Activated CD4-positive, alpha-beta T cell treated with anti-CD3 and anti-CD28 coated beads, Interleukin-2, Interleukin-4, amounts not matched to agents 100 ng/mL and 50 ng/mL, durations not matched to agents 16 hours and 8 hours (primary cell): ENCODE measurements around the gene PTPRA.
"Not testable (repeated sequence)": the region's sequence is repeated elsewhere in the genome, so short reads cannot be mapped to it uniquely, and the experiment has no call there.

Source experiments
- DNase-seq: peaks from one replicate; pipeline ENCODE4 v3.0.0-alpha.2; 2020; ENCODE audit warnings: low spot score

Gene PTPRA, protein sequence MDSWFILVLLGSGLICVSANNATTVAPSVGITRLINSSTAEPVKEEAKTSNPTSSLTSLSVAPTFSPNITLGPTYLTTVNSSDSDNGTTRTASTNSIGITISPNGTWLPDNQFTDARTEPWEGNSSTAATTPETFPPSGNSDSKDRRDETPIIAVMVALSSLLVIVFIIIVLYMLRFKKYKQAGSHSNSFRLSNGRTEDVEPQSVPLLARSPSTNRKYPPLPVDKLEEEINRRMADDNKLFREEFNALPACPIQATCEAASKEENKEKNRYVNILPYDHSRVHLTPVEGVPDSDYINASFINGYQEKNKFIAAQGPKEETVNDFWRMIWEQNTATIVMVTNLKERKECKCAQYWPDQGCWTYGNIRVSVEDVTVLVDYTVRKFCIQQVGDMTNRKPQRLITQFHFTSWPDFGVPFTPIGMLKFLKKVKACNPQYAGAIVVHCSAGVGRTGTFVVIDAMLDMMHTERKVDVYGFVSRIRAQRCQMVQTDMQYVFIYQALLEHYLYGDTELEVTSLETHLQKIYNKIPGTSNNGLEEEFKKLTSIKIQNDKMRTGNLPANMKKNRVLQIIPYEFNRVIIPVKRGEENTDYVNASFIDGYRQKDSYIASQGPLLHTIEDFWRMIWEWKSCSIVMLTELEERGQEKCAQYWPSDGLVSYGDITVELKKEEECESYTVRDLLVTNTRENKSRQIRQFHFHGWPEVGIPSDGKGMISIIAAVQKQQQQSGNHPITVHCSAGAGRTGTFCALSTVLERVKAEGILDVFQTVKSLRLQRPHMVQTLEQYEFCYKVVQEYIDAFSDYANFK

DNA sequence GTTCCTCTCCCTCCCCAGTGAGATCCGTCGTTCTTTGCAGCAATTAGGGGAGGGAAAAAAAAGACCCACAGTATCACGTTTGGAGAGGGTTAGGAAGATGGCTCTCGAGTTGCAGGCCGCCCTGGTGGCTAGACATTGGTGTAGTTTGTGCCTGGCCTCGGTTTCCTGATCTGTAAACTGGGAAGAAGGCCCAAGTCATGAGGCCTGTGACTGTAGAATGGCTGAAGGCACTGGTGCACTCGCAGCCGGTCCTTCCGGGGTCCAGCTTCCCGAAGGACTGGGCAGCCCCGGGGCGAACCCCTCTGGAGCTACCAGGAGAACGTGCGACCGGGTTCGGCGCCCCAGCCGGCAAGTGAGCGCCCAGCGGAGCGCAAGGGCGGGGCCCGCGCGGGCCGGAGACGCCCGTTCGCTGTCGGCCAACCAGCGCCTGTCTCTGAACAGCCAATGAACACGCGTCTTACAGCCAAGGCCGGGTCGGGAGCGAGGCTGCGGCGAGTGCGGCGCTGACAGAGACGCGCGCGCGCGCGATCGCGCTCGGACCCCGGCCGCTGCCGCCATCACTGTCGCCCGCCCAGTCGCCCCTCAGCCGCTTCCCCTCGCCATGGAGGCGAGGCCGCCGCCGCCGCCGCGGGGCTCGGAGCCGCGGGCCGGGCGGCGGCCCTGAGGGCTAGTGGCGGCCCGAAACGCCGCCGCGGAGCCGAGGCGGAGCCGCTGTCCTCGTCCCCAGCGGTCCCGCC, at the start of gene PTPRA:
TSS of gene PTPRA (plus strand) at position 472 of the 737 bp plus-strand sequence. CDS start 90,797 bp downstream, outside the sequence.
- peak; percentile 96 for DNase-seq

DNA sequence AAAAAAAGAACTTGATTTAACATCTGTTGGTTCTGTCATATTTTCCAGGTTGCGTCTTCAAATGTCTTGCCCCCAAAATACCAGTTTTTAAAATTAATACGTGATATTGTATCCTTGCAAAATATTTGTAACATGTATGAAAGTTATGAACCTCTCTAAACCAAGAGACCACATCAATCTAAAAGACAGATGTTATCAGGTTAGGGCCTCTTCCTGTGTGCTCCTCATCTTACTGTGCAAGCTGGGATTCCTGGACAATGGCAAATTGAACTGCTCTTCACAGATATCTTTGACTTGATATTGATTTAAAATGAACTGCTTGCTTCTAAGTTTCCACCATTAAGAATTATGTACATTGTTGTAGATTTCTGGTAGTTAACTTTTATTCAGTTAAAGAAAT, 47.5 kb upstream of the PTPRA start:
- peak; percentile 15 for DNase-seq

DNA sequence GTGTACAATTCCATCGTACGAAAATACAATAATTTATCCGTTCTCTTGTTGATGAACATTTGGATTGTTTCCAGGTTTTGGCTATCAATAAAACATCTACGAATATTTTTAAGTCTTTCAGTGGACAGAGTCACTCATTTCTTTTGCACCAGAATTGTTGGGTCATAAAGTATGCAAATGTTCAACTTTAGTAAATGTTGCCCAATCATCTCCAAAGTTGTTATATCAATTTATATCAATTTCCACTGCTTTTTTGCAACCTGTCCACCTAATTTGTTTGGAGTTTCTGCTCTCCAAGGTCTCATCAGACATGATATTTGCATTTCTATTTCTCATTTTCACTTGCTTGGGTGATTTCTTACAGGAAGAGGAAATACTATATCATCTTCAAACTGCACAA, 46.6 kb upstream of the PTPRA start:
- DNase-seq: no peak

DNA sequence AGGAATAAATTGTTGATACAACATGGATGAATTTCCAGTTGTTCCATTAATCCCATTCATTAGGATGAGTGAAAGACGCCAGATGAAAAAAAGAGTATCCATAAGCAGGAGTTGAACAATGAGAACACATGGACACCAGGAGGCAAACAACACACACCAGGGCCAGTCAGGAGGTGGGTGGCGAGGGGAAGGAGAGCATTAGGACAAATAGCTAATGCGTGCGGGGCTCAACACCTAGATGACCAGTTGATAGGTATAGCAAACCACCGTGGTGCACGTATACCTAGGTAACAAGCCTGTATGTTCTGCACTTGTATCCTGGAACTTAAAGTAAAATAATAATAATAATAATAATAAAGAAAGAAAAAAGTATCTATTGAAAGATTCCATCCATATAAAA, 43.9 kb upstream of the PTPRA start:
- no peak for DNase-seq

DNA sequence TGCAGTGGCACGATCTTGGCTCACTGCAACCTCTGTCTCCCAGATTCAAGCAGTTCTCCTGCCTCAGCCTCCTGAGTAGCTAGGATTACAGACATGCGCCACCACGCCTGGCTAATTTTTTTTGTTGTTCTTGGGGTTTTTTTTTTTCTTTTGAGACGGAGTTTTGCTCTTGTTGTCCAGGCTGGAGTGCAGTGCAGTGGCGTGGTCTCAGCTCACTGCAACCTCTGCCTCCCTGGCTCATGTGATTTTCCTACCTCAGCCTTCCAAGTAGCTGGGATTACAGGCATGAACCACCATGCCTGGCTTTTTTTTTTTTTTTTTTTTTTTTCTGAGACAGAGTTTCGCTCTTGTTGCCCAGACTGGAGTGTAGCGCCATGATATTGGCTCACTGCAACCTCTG, 42.1 kb upstream of the PTPRA start:
- not testable (repeated sequence) for DNase-seq

DNA sequence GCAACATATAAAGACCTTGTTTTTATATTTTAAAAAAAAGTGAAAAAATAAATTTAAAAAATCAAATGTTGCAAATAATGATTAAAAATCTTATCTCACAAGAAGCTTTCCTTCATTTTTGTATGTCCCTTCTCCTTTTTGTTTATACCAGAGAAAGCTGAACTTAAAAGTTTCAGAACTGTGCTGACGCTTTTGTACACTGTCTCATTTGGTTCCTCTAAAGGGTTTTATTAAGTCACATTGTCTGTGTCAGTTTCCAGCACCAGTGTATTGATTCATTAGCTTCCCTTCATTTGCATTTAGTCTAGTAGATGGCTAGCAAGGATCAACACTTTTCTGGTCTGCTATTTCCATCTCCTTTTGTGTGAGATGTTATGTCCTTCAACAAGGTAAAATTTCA, 39.5 kb upstream of the PTPRA start:
- no peak for DNase-seq

DNA sequence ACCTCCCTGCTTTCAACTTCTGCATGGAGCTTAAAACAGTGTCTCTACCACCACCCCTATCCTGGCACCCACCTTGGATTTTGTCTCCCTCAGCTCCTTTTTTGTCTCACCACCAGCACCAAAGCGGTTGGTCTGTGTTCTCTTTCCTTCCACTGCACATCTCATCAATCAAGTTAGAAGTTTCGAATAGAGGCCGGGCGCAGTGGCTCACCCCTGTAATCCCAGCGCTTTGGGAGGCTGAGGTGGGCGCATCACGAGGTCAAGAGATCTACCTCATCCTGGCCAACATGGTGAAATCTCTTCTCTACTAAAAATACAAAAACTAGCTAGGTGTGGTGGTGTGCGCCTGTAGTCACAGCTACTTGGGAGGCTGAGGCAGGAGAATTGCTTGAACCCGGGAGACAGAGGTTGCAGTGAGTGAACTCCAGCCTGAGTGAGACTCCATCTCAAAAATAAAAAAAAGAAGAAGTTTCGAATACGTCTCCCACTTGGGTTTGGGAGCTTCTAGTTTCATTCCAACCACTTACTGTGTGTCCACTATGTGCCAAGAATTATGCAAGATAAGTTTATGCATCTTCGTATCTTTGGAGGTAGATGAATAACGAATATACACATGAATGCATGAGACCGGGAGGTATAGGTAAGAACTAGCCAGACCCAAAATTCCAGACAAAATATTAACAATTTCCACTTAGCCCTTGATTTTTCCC, 38.7 kb upstream of the PTPRA start:
- no peak for DNase-seq

DNA sequence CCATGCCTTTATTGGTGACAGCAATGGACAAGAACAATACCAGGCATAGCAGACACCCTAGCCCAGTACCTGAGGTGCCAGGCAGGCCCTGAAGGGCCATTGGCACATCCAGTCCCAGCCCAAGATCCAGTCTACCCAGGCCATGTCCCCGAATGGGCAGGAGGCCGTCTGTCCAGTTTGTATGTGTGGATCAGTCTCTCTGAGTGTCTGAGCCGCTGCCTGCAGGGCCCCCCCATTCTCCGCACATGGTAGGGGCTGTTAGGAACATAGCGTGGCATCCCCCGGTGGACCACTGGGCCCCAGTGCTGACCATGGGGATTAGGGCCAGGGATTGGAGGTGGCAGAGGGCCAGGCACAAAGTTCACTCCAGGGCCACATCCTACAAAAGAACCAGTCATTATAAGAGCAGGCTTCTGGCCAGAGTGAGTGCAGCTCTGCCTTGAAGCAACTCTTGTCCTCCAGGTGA, 37.9 kb upstream of the PTPRA start:
- no peak for DNase-seq

DNA sequence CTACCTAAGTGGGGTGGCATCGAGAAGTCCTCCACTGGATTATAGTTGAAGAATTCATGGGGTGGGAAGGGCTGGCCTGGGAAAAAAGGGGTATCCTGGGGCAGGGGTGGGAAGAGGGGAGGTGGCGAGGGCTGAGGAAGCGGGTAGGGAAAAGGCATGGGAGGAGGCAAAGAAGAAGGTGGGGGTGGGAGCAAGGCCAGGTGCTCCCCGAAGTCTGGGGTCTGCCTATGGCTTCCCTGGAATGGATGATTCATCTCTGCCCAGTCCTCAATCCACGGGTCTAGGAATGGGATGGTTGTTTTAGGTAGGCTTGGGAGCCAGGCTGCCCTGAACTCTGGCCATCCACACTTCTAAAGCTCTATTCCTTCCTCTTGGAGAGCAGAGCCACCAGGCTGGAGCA, 37.2 kb upstream of the PTPRA start:
- no peak for DNase-seq

DNA sequence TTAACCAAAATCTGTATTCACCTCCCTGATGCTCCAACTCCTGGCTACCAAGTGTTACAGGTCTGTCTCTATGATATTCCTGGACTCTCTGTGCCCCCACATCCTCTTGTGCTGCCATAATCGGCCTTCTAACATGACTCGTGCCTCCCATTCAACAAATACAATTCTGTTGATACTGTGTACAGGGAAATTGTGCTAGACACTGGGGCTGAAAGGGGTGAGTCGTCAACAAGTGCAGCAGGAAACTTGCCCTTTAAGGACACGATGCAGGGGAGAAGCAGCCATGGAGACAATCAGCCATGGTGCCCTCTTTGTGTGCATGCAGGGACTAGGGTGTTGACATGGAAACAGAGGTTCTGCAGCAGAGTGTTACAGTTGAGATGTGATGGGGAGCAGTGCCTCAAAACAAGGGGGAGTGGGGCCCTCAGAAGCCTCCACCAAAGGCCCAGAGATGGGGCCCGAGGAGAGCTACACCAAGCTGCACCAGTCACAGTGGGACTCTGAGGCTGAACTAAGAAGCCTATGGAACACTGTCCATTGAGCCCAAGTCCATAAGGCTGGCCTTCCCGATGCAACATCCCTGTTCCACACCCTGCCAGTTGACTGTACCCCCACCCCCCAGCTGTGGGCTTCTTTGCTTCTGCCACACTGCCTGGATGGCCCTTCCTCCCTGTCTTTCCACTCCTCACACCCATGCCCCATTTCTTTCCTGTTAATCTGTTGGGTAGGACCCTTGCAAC, 35.9 kb upstream of the PTPRA start:
- DNase-seq: no peak

DNA sequence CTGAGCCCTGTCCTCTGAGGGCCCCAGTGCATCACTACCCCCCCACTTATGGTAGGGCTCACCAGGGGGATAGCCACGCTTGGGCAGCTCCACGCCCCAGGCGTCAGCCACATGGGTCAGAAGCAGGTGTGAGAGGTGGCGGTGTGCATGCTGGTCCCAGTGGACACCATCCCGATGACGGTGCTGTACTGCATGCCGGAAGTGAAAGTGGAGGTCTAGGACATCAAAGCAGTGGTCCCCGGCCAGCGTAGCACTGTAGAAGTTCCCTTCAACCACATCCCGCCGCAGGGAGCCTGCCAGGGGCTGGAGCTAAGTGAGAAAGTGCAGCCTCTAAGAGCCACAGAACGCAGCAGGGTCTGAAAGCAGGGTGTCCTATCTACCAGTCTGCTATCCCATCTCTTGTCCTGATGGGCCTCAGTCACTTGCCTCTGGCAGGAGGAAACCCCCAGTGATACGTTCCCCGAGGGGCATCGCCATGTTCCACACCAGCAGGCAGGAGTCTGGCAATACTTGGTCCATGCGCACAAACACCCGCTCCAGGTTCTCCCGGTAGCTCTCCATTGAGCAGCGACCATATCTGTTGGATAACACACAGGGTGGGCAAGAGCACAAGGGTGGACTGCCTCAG, 35.0 kb upstream of the PTPRA start:
- DNase-seq: no peak

DNA sequence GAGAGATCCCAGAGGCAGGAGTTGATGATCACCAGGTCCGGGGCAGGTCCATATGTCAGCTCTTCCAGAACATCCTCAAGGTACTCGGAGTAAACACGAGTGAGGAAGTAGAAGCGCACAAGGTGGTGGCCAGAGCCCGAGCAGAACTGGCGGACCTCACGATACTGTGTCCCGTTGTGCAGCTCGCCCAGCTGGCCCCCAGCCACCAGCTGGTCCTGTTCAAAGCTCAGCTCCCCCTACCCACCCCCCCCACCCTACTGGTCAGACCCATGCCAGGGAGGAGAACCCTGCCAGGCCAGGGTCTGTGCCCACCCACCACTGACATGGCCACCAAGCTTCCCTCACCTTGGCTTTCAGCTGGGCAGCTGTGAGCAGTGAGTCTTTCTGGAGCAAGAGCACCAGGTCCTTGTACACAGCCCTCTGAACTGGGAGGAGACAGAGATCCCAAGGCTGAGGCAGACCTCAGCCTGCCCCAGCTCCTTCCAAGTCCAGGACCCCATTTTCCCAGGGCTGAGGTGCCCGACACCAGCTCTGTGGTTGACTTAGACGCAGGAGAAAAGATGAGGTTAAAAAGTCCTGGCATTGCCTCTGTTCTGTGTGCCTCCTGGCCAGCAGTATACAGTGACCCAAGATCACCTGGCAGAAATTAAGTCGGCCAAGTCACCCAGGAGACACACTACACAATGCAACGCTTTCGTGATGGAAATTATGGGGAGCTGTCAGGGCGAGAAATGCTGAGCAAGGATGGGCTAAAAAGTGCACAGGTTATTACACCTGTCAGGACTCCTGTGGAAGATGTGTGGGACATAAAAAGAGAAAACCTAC, 34.2 kb upstream of the PTPRA start:
- no peak for DNase-seq

DNA sequence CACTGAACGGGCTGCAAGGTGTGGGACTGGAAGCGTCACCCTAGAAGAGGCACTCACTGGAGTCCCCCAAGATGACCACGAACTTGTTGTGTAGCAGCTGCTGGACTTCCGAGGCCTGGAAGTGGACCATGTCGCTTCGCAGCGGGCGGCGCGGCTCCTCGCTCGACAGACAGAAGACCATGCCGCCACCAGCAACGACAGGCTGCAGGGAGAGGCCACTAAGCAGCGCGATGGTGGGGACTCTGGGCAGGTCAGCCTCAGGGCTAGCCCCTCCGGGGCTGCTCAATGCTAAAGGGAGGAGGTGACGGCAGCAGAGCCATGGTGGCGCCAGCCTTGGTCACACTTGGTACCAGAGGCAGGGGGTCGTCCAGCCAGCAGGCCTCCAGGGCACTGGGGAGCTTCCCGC, 33.5 kb upstream of the PTPRA start:
- no peak for DNase-seq

DNA sequence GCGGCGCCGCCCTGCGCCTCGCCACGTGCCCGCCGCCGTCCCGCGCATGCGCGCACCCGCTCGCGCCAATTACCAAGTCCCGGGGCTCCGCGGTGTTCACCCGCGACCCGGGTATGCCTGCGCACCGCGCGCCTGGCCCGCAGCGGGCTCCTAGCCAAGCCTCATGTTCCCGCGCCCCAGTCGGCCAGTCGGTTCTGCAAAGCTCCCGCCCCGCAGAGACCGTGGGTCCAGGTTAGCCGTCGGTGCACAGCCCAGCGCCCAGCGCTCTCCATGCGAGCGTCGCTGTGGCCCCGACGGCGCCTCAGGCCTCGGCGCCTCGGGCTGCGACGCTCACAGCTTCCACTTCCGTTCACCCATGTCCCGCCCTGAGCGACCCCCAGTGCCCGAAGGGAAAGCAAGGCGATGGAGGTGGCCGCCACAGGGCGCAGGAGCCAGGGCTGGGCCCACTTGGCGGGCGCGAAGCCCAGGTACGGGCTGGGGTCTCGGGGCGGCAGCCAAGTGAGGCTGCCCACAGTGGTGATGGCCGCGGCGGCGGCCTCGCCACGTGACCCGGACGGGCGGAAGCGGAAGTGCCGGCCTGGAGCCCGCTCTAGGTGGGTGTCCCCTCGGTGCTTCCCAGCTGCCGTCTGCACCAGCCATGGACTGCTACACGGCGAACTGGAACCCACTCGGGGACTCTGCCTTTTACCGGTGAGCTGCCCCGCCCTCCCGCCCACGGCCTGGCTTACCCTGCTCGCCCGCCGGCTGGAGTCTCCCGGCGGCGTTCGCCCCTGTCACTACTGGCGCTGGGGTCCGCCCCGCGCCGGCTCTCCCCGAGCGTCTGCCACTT, 32.9 kb upstream of the PTPRA start, which contains the start of the genes PCED1A and VPS16:
TSS of gene PCED1A (minus strand) at position 518 of the 829 bp plus-strand sequence. CDS start 743 bp downstream, outside the sequence.
TSS of gene VPS16 (plus strand) at position 608 of the 829 bp plus-strand sequence. CDS start at position 638, 30 bp downstream.
- DNase-seq: peak; percentile 89

DNA sequence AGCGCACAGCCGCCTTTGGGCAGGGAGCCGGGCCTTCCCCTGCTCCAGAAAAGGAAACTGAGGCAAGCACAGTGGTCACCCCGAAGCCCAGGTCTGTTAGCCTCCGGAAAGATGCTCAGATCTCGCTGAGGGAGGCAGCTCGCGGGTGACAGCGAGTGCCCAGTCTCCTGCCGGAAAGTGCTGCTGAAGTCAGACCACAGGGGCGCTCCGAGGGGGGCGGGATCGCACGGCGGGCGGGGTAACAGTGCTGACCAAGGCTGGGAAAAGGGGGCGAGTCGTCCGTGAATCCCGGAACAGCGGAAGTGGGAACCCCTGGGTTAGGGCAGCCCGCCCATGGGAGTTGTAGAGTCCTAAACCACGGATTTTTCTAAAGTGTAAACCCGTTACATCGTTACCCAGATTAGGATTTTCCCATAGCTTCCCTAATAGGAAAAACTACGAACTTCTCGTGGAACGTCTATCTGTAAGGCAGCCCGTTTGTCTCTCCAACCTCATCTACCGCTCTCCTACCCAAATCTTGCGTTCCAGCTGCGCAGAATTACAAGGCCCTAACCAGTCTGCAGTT, 32.2 kb upstream of the PTPRA start:
- DNase-seq: peak; percentile 20

DNA sequence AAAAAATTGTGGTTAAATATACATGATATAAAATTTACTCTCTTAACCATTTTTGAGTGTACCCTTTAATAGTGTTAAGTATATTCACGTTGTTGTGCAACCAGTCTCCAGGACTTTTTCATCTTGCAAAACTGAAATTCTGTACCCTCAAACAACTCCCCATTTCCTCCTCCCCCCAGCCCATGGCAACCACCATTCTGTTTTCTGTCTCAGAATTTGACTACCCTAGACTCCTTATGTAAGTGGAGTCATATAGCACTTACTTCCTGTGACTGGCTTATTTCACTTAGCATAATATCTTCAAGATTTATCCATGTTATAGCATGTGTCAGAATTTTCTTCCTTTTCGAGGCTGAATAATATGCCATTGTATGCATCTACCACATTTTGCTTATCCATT, 27.7 kb upstream of the PTPRA start:
- no peak for DNase-seq

DNA sequence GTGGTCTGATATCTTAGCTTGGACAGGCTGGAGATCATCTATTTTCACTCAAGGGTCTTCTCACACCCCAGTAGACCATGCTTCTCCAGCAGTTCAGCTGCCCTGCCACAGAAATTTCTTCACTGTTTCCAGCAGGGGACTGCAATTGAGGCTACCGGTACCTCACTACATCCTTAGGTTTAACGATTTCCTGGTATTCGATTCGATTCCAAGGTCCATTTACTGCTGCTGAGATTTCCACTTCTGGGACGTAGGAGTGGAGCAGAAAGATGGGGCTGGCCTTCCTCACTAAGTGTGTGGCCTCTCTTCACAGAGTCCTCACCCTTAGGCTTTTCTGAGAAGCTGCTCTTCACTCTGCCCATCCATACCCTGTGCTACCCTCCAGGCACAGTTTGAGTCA, 26.6 kb upstream of the PTPRA start:
- no peak for DNase-seq

DNA sequence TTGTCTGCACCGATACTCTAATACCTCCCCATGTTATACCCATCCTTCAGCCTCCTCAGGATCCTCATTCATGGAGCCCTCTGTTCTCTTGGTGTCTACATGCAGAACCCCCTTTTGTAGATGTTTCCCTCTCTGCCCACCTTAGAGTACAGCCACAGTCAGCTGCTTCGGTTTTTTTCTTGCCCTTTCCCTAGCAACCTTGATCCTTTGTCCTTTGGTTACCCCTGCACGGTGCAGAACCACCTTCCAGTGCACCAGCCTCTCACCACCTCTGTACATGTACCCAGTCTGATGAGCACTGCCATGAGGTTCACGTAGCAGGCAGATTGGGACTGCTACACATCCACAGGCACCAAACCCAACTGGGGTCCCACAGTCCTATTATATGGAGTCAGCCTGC, 25.5 kb upstream of the PTPRA start:
- DNase-seq: no peak
